K562 (cell line): Measurements from ENCODE around the gene METTL8.

Experiments
- CBX5 ChIP-seq: IDR thresholded peaks from 2 replicates; pipeline ENCODE4 v1.6.1; 2014; ENCODE audit warnings: low read depth, borderline replicate concordance
- CTCF ChIP-seq, 3 experiments: IDR thresholded peaks in 2 of 3; conservative IDR thresholded peaks in 1 of 3; 2 replicates each; pipeline ENCODE4 v1.5.1; 2011 to 2012; ENCODE audit warnings: low read length in 3 of 3, mild to moderate bottlenecking in 3 of 3, control low read depth in 2 of 3, improper control_type of control experiment in 1 of 3, inconsistent platforms in 1 of 3, low read depth in 1 of 3, mixed read lengths in 1 of 3, moderate library complexity in 1 of 3; ENCODE audit not compliant: insufficient read depth in 2 of 3
- TFE3 ChIP-seq: fragments of 450-650 bp; formaldehyde crosslinking; IDR thresholded peaks from 2 replicates; pipeline ENCODE4 v1.4.0; 2020; ENCODE audit warnings: mild to moderate bottlenecking, mixed read lengths

- TF ChIP-seq CBX5 (no peak), CTCF (IDR thresholded peaks at IDR 0.05 in 2 of 3, conservative IDR thresholded peaks at IDR 0.05 in 1 of 3; ENCODE audit: insufficient read depth in 2 of 3, low read depth in 1 of 3, low read length in 3 of 3) (no peak), TFE3 (no peak)
Measured at GRCh38 chr2:171289316-171289715, 144.5 kb downstream of the METTL8 start.
